Activated CD4-positive, alpha-beta T cell treated with anti-CD3 and anti-CD28 coated beads, Interleukin-2, Interleukin-4, amounts not matched to agents 100 ng/mL and 50 ng/mL, durations not matched to agents 16 hours and 8 hours (primary cell): Measurements from ENCODE around the gene EREG.
A peak's percentile ranks its signal among the peaks of the same experiment; 100 is the strongest.
"Not testable (repeated sequence)": the region's sequence is repeated elsewhere in the genome, so short reads cannot be mapped to it uniquely, and the experiment has no call there.

Experiments
- DNase-seq: peaks from one replicate; pipeline ENCODE4 v3.0.0-alpha.2; 2020; ENCODE audit warnings: low spot score

The EREG gene

DNA sequence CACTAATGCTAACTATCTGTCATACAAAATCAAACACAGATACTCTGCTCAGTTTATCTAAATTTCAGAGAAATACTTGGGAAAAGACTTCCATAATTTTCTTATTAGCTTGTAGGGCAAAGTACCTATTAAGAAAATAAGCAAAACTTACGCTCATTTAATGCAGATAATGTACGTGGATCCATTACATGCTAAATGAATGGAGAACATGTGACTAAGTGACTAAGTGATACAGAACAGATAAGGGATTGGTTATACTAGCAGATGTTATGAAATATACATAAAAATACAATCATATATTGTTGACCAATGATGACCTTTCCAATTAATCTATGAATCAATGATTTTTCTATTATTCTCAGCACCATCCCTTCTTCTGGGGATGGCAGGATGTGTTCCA, 25.7 kb downstream of the EREG start:
- DNase-seq, result no peak

DNA sequence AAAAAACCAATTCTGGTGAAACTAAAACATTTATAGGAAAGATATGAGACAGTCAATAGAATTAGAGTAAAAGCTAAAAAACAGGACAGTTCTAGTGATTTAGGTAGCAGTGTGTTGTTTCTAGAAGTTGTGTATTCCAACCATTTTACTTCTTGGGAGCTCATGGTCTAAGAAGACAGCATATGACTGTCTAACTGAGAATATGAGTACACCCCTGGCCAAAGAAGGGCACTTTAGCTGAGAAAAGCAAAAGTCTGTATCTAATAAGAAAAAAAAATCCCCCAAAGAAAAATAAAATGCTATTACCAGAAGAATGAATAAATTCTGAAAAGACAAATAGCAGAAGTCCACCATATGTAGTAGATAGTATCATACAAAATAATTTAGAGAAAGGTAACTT, 26.4 kb downstream of the EREG start:
- DNase-seq, result no peak

DNA sequence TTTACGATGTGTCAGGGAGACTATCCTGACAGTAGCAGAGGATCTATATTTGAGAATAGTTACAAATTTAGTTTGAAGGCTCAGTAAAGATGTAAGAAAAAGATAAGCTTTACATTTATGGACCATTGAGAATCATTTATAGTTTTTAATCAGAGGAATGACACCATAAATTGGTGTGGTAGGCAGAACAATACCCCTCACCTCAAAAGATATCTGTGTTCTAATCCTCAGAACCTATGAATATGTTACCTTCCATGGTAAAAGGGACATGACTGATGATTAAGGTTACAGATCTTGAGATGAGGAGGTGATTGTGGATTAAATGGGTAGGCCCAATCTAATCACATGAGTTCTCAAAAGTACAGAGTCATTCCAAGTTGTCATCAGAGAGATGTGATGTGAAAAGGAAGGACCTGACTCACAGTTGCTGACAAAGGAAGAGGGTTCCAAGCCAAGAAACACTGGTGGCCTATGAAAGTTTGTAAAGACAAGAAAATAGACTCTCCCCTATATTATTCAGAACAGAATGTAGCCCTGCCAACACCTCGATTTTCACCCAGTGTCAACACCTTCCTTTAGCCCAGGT, 27.0 kb downstream of the EREG start:
- no peak for DNase-seq

DNA sequence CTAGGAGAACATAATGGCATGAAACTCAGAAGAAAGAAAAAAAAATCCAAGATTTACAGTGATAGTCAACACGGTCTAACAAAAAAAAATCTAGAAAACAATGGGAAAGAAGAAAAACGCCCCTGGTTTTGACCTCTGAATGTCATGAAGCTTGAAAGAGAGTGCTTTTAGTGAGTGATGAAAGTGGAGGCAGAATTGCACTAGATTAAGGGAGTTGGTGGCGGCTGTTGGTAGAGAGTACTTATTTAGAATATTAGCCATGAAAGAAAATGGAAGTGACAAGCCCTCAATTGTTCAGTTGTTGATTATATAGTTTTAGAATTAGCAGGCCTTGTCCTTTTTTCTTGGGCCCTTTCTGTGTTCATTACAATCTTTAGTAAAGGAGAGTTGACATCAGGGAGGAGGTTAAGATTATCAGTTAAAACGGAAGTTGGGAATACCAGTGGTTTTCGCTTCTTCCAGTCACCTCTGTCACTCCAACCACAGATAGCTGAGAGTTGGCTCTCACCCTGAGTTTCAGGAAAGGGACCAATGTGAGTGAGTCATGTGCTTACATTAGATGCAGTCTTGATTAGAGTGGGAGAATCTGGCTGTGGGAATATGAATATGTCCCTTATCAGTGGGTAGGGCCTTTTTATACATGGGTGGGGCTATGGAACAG, 29.7 kb downstream of the EREG start:
- no peak for DNase-seq

DNA sequence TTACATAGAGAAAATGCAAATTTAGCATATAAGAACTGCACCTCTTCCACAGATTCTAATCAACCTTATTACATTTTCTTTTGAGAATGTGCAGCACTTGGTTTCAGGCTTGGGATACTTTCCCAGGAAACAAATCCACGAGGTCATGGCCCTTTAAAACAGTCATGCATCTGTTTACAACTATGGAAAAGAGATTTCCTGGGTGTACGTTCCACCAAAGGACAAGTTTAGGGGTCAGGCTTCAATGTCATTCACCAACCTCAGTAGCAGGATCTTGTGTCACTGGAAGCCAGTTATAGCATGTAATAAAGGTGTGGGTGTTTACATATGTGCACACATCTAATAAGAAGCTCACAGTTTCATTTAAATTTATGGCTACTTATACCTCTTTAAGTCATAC, 30.7 kb downstream of the EREG start:
- DNase-seq, result no peak

DNA sequence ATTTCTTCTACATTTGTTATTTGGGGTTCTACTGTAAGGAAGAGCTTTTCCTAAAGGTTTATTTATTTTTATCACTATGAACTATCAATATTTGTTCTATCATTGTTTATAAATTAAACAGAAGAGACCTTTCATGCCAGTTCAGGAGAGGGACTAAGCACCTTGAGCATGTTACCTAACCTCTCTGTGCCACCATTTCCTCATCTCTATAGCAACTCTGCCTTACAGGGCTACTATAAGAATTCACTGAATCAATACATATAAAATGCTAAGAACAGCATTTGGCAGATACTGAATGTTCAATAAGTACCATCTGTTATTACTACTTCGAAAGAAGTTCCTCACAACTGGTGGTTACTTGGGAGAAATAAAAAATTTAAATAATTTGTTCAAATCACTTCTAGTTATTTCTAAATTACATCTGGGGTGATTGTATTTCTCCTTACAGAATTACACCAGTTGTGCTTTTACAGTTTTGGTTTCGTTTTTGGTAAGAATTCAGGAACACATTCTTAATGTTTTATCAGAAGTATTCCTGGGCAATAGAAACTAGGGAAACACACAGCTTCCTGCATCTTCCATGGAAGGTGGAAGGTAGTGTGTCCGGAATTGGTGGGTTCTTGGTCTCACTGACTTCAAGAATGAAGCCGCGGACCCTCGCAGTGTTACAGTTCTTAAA, 32.9 kb downstream of the EREG start:
- peak; percentile 17 for DNase-seq

DNA sequence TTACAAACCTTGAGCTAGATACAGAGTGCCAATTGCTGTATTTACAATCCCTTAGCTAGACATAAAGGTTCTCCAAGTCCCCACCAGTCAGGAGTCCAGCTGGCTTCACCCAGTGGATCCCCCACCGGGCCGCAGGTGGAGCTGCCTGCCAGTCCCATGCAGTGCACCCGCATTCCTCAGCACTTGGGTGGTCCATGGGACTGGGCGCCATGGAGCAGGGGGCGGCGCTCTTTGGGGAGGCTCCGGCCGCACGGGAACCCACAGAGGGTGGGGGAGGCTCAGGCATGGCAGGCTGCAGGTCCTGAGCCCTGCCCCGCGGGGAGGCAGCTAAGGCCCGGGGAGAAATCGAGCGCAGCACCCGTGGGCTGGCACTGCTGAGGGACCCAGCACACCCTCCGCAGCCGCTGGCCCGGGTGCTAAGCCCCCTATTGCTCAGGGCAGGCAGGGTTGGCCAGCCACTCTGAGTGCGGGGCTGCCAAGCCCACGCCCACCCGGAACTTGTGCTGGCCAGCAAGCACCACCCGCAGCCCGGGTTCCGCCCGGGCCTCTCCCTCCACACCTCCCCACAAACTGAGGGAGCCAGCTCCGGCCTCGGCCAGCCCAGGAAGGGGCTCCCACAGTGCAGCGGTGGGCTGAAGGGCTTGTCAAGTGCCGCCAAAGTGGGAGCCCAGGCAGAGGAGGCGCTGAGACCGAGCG, 34.1 kb downstream of the EREG start:
- not testable (repeated sequence) for DNase-seq

DNA sequence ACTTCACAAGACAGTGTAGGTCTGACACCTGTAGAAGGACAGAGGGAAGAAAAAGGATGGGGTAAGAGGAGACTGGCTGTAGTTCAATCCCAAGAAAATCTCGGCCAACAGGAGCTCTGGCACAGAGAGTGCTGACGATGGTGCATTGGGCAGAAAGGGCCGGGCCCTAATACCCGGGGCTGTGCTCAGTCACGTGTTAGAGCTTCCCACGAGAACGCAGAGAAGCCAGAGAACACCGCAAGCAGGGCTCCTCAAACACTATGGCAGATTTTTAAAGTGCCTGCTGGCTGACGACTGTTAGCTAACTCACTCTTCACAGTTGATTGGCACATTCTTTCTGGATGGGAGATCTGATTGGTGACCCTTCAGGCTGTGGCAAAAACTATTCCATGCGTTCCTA, 35.5 kb downstream of the EREG start:
- no peak for DNase-seq

DNA sequence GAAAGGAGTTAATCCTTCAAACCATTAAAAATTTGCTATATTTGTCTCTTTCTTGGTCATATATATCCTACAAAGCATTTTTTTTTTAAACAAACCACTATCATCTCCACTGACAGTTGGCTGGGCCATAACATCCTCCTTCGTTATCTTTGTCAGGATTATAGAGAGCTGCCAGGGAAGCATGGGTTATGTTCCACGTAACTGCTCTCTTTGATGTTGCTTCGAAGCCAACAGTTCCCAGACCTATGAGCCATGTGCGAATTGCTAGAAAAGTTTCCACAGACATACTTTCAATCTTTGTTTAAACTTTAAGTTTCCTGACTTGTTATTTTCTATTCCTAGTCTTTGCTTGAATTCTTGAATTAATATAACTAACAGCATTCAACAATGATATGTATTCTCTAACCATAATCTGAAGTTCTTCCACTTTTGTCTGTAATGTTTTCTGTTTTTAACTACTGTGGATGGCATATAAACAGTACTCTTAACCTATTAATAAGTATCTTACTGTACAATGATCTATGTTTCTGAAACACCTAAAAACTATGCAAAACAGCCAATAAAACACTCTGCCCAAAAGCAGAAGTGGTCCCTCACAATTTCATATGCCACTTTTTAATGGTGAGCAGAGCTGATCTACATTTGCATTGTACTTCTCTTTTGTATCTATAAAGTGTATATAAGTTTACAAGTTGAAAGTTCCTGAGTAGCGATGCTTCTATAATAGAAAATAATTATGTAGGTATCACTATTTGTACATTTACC, 37.9 kb downstream of the EREG start:
- no peak for DNase-seq

DNA sequence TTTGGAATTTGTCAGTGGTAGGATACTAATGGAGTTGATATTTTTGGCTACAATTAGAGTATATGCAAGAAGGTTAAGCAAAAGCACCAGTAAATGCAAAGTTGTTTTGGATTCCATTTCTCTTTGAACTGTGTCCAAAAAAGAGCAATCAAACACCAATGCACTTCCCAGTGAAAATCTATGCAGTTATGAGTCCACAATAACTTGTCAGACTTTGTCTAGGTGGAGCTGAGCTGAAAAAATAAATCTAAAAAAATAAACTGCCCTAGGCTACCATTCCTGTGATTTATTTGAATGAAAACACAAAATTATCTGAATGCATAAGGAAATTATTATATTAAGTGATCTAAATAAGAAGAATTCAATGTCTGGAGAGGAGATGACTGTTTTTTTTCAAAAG, 42.9 kb downstream of the EREG start:
- no peak for DNase-seq

DNA sequence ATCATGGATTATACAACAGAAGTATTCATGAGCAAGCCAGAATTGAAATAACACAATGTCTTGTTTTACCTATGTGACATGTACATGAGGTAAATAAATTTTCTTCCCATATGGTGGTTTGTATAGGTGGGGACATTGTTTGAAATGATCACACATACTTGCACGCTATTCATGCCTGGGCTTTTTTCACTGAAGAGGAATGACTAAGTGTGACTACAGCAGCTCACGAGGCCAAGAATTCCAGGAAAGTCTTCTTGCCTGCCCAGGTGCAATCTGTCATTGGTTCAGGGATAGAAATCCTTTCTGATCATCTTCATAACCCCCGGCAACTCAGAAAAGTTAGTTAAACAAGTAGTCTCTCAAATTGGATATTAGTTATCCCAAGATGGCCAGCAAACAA, 43.7 kb downstream of the EREG start:
- DNase-seq, result no peak

DNA sequence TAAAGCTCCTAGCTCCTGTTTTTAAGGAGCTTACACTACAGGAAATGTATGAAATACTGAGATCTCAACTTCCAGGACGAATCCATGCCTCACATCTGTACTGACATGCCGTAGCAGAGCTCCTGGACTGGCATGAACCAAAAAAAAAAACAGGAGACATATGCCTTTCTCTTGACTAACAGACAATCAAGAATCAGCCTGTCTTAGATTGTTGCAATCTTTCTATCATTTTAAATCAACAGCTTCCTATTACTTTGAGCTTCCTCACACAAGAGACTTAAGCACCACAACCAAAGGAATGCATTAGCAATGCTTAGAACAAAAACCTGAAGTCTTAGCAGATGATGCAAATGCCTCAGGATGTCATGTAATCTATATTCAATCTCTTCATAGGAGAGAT, 45.3 kb downstream of the EREG start:
- no peak for DNase-seq

DNA sequence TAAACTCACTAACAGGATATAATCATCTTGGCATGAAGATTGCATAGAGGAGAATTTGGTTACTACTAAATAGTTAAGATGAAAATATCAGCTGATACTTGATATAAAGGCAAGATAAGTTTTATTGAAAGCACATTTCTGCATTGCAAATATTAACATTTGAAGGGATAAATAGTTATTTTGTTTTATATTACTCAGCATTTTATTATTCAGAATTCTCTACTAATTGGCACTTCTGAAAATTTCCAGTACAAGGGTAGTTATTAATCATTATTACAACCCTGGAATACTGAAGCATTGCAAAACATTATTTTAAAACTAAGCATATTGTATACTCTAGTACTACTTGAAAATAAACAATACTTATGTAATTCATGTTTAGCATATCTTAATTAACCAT, 47.3 kb downstream of the EREG start:
- DNase-seq, result no peak

DNA sequence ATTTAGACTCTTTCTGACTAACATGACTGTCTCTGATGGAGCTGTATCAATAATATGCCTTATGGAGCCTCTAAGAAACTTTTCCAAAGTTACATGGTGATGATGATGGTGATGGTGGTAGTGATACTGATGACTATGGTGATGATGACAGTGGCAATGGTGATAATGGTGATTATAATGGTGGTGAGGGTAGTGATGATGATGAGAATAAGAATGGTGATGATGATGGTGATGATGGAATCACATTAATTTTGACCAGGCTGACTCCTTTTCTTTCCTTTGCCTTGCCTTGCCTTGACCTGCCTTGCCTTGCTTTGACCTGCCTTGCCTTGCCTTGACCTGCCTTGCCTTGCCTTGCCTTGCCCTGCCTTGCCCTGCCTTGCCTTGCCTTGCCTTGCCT, 48.3 kb downstream of the EREG start:
- DNase-seq, result no peak

DNA sequence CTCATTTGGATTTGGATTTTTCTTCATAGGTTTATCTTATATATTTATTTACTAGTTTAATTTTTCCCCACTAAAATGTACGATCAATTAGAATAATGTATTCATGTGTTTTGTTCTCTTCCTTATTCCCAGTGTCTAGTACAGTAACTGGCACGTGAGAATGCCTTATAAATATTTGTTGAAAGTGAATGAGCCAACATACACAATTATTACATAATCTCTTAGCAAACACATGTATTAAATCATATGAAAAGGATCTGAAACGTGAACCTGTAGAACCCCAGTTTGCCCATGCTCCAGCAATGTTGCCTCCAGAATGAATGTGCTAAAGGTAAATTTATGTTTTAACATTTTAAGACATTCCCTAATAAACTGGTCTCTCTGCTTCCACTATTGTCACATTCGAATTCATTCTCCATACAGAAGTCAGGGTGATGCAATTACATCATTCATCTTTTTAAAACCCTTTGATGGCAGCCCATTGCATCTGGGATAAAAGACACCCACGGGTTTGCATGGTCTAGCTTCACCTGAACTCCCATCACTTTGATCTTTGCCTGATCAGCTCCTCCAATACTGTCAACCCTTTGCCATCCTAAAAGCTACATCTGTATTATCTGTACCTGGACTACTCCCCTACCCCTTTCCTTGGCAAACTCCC, 49.3 kb downstream of the EREG start:
- no peak for DNase-seq

DNA sequence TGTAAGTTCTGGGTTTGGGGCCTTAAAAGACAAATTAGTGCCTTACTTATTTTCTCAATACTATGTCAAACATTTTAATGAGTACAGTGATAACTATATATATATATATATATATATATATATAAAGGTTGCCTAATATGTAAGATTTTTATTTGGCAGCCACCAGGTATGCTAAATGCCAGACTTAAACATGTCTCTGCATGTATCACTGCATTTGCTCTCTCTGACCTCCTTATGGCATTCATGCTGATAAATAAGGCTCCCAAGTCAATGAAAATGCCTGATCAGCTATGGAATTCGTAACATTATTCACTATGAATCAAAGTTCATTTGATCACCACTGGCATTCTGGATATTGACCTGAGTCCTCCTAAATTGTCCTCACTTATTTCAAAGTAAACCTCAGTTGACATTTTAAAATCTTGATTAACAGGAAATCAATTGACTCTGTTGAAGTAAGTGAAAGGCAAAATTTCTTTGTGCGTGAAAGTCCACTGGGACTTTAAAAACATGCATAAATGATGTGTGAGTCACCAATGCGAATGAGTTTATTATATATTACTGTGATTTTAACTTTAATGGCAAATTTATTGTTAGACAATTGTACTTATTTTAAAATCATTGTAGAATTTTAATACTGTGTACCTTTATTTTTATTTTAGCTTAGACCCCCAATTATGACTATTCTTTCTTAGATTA, 50.8 kb downstream of the EREG start:
- no peak for DNase-seq

DNA sequence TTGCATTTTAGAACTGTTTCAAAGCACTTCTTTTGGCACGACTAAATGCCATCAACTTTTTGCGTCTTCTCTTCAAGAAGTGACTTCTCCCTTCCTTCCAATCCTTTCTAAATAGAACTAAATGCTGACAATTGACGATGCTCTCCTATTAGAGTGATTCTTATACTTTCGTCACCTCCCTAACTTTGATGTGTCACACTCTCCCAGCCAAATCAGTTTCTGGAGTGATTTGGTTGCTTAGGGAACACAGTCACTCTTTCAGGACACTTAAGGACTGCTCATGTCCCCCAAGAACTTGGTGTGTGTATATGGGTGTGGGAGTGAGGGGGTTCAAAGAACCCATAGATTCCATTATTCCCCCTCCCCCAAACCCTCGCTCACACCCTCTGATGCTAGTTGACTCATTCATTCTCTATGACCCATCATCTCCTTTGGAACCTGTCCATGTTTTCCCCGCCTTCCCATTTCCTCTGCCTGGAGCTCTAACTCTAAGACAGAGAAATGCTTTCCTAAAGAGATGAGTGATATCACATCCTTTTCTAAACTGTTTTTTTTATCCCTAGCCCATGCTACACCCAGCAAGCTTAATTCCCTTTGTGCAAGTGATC, 53.2 kb downstream of the EREG start:
- DNase-seq, result no peak

DNA sequence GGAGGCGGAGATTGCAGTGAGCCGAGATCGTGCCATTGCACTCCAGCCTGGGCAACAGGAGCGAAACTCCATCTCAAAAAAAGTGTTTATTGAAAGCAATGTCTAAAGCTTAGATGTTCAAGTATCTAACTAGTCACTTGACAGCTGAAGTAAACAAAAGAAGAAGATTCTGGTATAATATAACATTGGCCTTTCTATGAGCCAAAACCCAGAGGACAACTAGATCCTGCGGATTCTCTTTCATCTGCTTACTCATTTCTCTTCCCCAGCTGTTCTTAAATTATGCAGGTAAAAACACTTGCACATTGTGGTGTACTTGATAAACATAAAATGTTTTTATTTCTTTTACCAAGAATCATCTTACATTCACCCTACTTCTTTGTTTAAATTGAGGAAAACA, 55.9 kb downstream of the EREG start:
- no peak for DNase-seq

DNA sequence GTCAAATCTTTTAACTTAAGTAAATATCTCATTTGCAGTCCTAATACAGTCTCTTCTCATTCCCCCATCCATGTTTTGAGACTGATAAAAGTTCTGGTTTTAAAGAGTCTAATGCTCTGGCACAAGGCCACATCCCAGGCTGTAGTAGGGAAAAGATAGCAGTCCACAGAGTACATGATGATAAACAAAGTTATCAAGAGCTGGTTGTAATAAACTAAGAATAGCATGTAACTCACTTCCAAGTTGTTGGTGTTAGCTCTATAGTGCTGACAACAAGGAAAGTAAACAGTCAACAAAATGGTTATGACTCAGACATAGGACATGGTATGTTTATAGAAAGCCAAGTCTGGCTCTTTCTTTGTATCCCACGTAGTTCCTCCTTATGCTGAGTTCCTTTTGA, 58.2 kb downstream of the EREG start:
- no peak for DNase-seq

DNA sequence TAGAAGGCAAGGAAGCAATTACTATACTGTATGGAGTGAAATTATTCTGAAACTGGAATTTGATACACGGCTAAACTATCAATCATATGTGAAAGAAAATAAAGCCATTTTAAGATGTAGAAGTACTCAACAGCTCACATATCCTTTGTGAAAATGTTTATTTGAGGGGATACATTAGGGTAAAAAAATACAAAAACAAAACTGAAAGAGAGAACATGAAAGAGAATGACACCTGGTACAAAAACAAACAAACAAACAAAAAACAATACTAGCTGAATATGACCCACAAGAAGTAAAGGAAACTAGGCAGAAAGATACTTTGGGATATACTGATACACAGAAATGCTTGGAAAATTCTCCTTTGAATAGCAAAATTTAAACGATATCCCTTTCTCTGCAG, 59.2 kb downstream of the EREG start:
- no peak for DNase-seq

DNA sequence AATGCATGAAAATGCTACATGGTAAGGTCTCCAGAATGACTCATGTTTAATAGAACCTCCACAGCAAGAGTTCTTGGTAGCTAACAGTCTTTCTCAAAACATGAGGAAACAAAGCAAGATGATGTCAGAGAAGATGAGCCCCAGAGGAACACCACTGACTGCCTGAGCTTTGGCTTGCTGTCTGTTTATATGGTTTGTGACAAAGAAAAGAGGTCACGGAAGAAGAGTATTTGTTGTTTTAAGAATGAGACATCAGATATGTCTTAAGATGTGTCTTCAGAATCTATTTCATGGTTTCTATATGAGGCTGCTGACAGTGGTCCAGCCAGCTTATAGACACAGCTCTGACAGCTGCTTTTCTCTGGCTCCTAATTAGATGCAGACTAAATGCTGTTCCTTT, 61.2 kb downstream of the EREG start:
- no peak for DNase-seq
